OCI-LY3 (cell line): ENCODE measurements around the gene LHX1.

Experiments used
- H2AFZ ChIP-seq: fragments of 200-600, 300-600 bp; shearing (Covaris generic); 2 replicates; pipeline ENCODE4 v1.6.0; 2014; ENCODE audit warnings: antibody characterized with exemption, low read depth, low read length
- H3K27ac ChIP-seq: fragments of 200-600, 300-600 bp; sonication (generic); 2 replicates; pipeline ENCODE4 v1.5.1; 2014; ENCODE audit warnings: mild to moderate bottlenecking, low read length, moderate library complexity, mixed read lengths
- H3K27me3 ChIP-seq: fragments of 200-600, 300-600 bp; sonication (generic); 2 replicates; pipeline ENCODE4 v1.6.1; 2014; ENCODE audit warnings: low read depth, low read length, mixed read lengths
- H3K36me3 ChIP-seq: fragments of 200-600, 300-600 bp; sonication (generic); replicated peaks from 2 replicates; pipeline ENCODE3; 2014; ENCODE audit warnings: low read depth, low read length, mixed read lengths
- H3K4me1 ChIP-seq: fragments of 300-600, 200-600 bp; sonication (generic); 2 replicates; pipeline ENCODE4 v1.6.1; 2014; ENCODE audit warnings: low read length, mixed read lengths
- H3K4me2 ChIP-seq: fragments of 200-600, 300-600 bp; sonication (generic); 2 replicates; pipeline ENCODE4 v1.6.1; 2014; ENCODE audit warnings: low read length, mixed read lengths
- H3K4me3 ChIP-seq: fragments of 300-600, 200-600 bp; sonication (generic); 2 replicates; pipeline ENCODE4 v1.5.1; 2014; ENCODE audit warnings: antibody characterized with exemption, mild to moderate bottlenecking, low read length, moderate library complexity
- H3K79me2 ChIP-seq: fragments of 300-600, 200-600 bp; shearing (Covaris generic); 2 replicates; pipeline ENCODE4 v1.6.1; 2014; ENCODE audit warnings: mild to moderate bottlenecking, low read length, mixed read lengths
- H3K9ac ChIP-seq: fragments of 300-600, 200-600 bp; shearing (Covaris generic); 2 replicates; pipeline ENCODE4 v1.6.0; 2014; ENCODE audit warnings: mild to moderate bottlenecking, low read length, moderate library complexity
- H3K9me3 ChIP-seq: fragments of 200-600, 300-600 bp; shearing (Covaris generic); 2 replicates; pipeline ENCODE4 v1.6.1; 2014; ENCODE audit warnings: low read length, mixed read lengths; ENCODE audit not compliant: insufficient read depth
- H4K20me1 ChIP-seq: fragments of 200-600, 300-600 bp; sonication (generic); 2 replicates; pipeline ENCODE4 v1.6.1; 2016; ENCODE audit warnings: low read length, mixed read lengths; ENCODE audit not compliant: insufficient read depth
- EZH2phosphoT487 ChIP-seq: fragments of 200-600 bp; shearing (Covaris generic); IDR thresholded peaks from 2 replicates; pipeline ENCODE4 v1.6.1; 2018; ENCODE audit warnings: antibody characterized with exemption, mixed run types, low read depth
- TF ChIP-seq, protein P1 (sequence below): fragments of 200-600, 300-600 bp; sonication (generic); IDR thresholded peaks from 2 replicates; pipeline ENCODE4 v1.5.1; 2014; ENCODE audit warnings: antibody characterized with exemption, low read length, low read depth

The LHX1 gene

GRCh38 chr17:36899250-36900159 lies 37.8 kb upstream of the LHX1 start:
- Histone ChIP-seq H3K4me1 (no peaks in the 10 kb centered on the region), H3K4me2 (no peak overlapping the region), H4K20me1 (no peaks in the 10 kb centered on the region), H3K27me3 (peaks cover 11% of the 10 kb centered on the region; the same call in 1 of the 2 replicates), H2AFZ (no peak overlapping the region), H3K9ac (no peak overlapping the region), H3K27ac (no peak overlapping the region), H3K36me3 (no peaks in the 10 kb centered on the region), H3K4me3 (no peak overlapping the region), H3K79me2 (no peaks in the 10 kb centered on the region), H3K9me3 (no peaks in the 10 kb centered on the region)
- TF ChIP-seq EZH2phosphoT487: no peak
- TF ChIP-seq, protein P1, sequence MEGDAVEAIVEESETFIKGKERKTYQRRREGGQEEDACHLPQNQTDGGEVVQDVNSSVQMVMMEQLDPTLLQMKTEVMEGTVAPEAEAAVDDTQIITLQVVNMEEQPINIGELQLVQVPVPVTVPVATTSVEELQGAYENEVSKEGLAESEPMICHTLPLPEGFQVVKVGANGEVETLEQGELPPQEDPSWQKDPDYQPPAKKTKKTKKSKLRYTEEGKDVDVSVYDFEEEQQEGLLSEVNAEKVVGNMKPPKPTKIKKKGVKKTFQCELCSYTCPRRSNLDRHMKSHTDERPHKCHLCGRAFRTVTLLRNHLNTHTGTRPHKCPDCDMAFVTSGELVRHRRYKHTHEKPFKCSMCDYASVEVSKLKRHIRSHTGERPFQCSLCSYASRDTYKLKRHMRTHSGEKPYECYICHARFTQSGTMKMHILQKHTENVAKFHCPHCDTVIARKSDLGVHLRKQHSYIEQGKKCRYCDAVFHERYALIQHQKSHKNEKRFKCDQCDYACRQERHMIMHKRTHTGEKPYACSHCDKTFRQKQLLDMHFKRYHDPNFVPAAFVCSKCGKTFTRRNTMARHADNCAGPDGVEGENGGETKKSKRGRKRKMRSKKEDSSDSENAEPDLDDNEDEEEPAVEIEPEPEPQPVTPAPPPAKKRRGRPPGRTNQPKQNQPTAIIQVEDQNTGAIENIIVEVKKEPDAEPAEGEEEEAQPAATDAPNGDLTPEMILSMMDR: no peak

GRCh38 chr17:36900160-36900512 lies 37.1 kb upstream of the LHX1 start:
- H3K4me2 ChIP-seq: no peak overlapping the region
- no peak overlapping the region for H3K27ac ChIP-seq
- H3K4me3 ChIP-seq: no peak overlapping the region
- H2AFZ ChIP-seq: no peak overlapping the region
- TF ChIP-seq, protein P1: no peak
- no peak for TF ChIP-seq EZH2phosphoT487
- H3K36me3 ChIP-seq: no peaks in the 10 kb centered on the region
- no peak overlapping the region for H3K9ac ChIP-seq
- H4K20me1 ChIP-seq: no peaks in the 10 kb centered on the region
- no peaks in the 10 kb centered on the region for H3K9me3 ChIP-seq
- H3K79me2 ChIP-seq: no peaks in the 10 kb centered on the region
- H3K27me3 ChIP-seq: peaks cover 7% of the 10 kb centered on the region; the same call in 1 of the 2 replicates
- no peaks in the 10 kb centered on the region for H3K4me1 ChIP-seq

- Histone ChIP-seq H3K9me3 (no peaks in the 10 kb centered on the region), H3K79me2 (no peaks in the 10 kb centered on the region), H4K20me1 (no peaks in the 10 kb centered on the region), H2AFZ (no peak overlapping the region), H3K4me1 (no peaks in the 10 kb centered on the region), H3K4me2 (no peak overlapping the region), H3K27me3 (peaks cover 8% of the 10 kb centered on the region; the same call in 1 of the 2 replicates), H3K9ac (no peak overlapping the region), H3K4me3 (no peak overlapping the region), H3K36me3 (no peaks in the 10 kb centered on the region), H3K27ac (no peak overlapping the region)
- TF ChIP-seq, protein P1: no peak
- no peak for TF ChIP-seq EZH2phosphoT487
These were observed 35.8 kb upstream of the LHX1 start for GRCh38 chr17:36901506-36901905.

- no peaks in the 10 kb centered on the region for H3K36me3 ChIP-seq
- no peaks in the 10 kb centered on the region for H3K9me3 ChIP-seq
- TF ChIP-seq, protein P1: no peak
- TF ChIP-seq EZH2phosphoT487: no peak
- H3K4me2 ChIP-seq: no peak overlapping the region
- no peak overlapping the region for H3K27ac ChIP-seq
- no peak overlapping the region for H3K4me3 ChIP-seq
- no peaks in the 10 kb centered on the region for H4K20me1 ChIP-seq
- H3K4me1 ChIP-seq: no peaks in the 10 kb centered on the region
- no peak overlapping the region for H3K9ac ChIP-seq
- H3K79me2 ChIP-seq: no peaks in the 10 kb centered on the region
- no peak overlapping the region for H2AFZ ChIP-seq
- peaks cover 33% of the 10 kb centered on the region for H3K27me3 ChIP-seq
These were observed 29.9 kb upstream of the LHX1 start for GRCh38 chr17:36907407-36907806.
